Measurements from ENCODE around the gene SART3. TPM values are rescaled to one million over a fixed set of nuclear protein-coding genes. Genes with fewer than 3 reads are reported as not detected.

The SART3 gene
- polyA plus RNA-seq, 1 of the 3 experiments (the other 2 are of a cell fraction): 28.9 TPM

- TF ChIP-seq PBX3 (IDR thresholded peaks at IDR 0.05) (no peak), TEAD4 (IDR thresholded peaks at IDR 0.05; ENCODE audit: borderline replicate concordance, insufficient read depth) (no peak), MEF2A (IDR thresholded peaks at IDR 0.05; ENCODE audit: borderline replicate concordance, low read depth) (no peak), CHD2 (IDR thresholded peaks at IDR 0.05; ENCODE audit: low read length, partially characterized antibody) (no peak), TAF1 (IDR thresholded peaks at IDR 0.05; ENCODE audit: borderline replicate concordance, low read depth, low read length) (no peak), RCOR1 (IDR thresholded peaks at IDR 0.05; ENCODE audit: low read length) (no peak), RFX5 (IDR thresholded peaks at IDR 0.05; ENCODE audit: low read length) (no peak), FOXM1 (IDR thresholded peaks at IDR 0.05; ENCODE audit: low read depth) (no peak), MXI1 (IDR thresholded peaks at IDR 0.05; ENCODE audit: low read depth, low read length) (no peak), YY1 (IDR thresholded peaks at IDR 0.05; ENCODE audit: low read depth) (no peak), EZH2phosphoT487 (IDR thresholded peaks at IDR 0.05; ENCODE audit: borderline replicate concordance, low read depth) (no peak)
- no peaks in the 10 kb centered on the region; a peak in 1 of 4 replicates for H3K4me1 ChIP-seq (ENCODE audit: control insufficient read depth in 1 of 2, insufficient read depth in 2 of 2, low read depth in 1 of 2, low read length in 1 of 2)
- no peaks in the 10 kb centered on the region for H3K9me2 ChIP-seq
- H3K79me2 ChIP-seq (ENCODE audit: insufficient read depth): no peaks in the 10 kb centered on the region
- POLR2A ChIA-PET: no interaction called here
- H2AFZ ChIP-seq (ENCODE audit: low read depth): no peak overlapping the region
- H3K27ac ChIP-seq (ENCODE audit: low read depth in 2 of 2, low read length in 1 of 2): no peak overlapping the region
- no peak for DNase-seq
- CTCF ChIA-PET: interaction anchor here (4.7 kb wide), 1 partner anchor 37 kb away, joined by 38 read pairs; no protein-coding TSS in a partner anchor
- H3K4me3 ChIP-seq (ENCODE audit: low read depth in 2 of 2, low read length in 1 of 2): no peak overlapping the region
- WGBS (ENCODE audit: low lambda C conversion rate): 48% methylated on average over 3 of the region's 3 CpGs
- H3K4me2 ChIP-seq: no peak overlapping the region
- no peaks in the 10 kb centered on the region for H3K27me3 ChIP-seq (ENCODE audit: insufficient read depth)
- no peak overlapping the region for H3K9ac ChIP-seq
- no peaks in the 10 kb centered on the region for H4K20me1 ChIP-seq (ENCODE audit: insufficient read depth)
- H3F3A ChIP-seq (replicated peaks; ENCODE audit: insufficient read depth): no peaks in the 10 kb centered on the region
- H3K36me3 ChIP-seq (replicated peaks in 1 of 2; ENCODE audit: control insufficient read depth in 1 of 2, insufficient read depth in 2 of 2, low read length in 1 of 2): no peaks in the 10 kb centered on the region
- H3K9me3 ChIP-seq: no peaks in the 10 kb centered on the region
Measured at GRCh38 chr12:108580531-108580930, 19.6 kb upstream of the SART3 start.

GRCh38 chr12:108578813-108579212, 17.8 kb upstream of the SART3 start:
- Histone ChIP-seq H3K9me3 (no peaks in the 10 kb centered on the region), H3K79me2 (ENCODE audit: insufficient read depth) (no peaks in the 10 kb centered on the region), H3K9ac (no peak overlapping the region), H3F3A (replicated peaks; ENCODE audit: insufficient read depth) (no peaks in the 10 kb centered on the region), H3K27ac (ENCODE audit: low read depth in 2 of 2, low read length in 1 of 2) (no peak overlapping the region), H3K4me2 (no peak overlapping the region), H3K36me3 (replicated peaks in 1 of 2; ENCODE audit: control insufficient read depth in 1 of 2, insufficient read depth in 2 of 2, low read length in 1 of 2) (no peaks in the 10 kb centered on the region), H2AFZ (ENCODE audit: low read depth) (no peak overlapping the region), H3K27me3 (ENCODE audit: insufficient read depth) (no peaks in the 10 kb centered on the region), H3K4me1 (ENCODE audit: control insufficient read depth in 1 of 2, insufficient read depth in 2 of 2, low read depth in 1 of 2, low read length in 1 of 2) (no peaks in the 10 kb centered on the region; a peak in 1 of 4 replicates), H3K9me2 (no peaks in the 10 kb centered on the region), H3K4me3 (ENCODE audit: low read depth in 2 of 2, low read length in 1 of 2) (no peak overlapping the region), H4K20me1 (ENCODE audit: insufficient read depth) (no peaks in the 10 kb centered on the region)
- TF ChIP-seq JUND (IDR thresholded peaks at IDR 0.05) (no peak), SMC3 (IDR thresholded peaks at IDR 0.05; ENCODE audit: low read depth, low read length) (no peak), MXI1 (IDR thresholded peaks at IDR 0.05; ENCODE audit: low read depth, low read length) (no peak), NFIC (IDR thresholded peaks at IDR 0.05; ENCODE audit: borderline replicate concordance) (no peak), IRF3 (IDR thresholded peaks at IDR 0.05; ENCODE audit: low read depth, low read length) (no peak), FOXM1 (IDR thresholded peaks at IDR 0.05; ENCODE audit: low read depth) (no peak), MAX (IDR thresholded peaks at IDR 0.05; ENCODE audit: low read depth) (no peak), ELF1 (IDR thresholded peaks at IDR 0.05) (no peak), RAD21 (IDR thresholded peaks at IDR 0.05; ENCODE audit: low read length) (no peak), GABPA (IDR thresholded peaks at IDR 0.05; ENCODE audit: low read depth) (no peak), RCOR1 (IDR thresholded peaks at IDR 0.05; ENCODE audit: low read length) (no peak), FOXJ3 (CRISPR knock-in tag; IDR thresholded peaks at IDR 0.05) (no peak)
- ChIA-PET POLR2A (no interaction called here), CTCF (interaction anchor here (0.7 kb wide), 1 partner anchor 39 kb away, joined by 3 read pairs; no protein-coding TSS in a partner anchor)
- no peak for DNase-seq
- 91% methylated on average over 3 of the region's 3 CpGs for WGBS (ENCODE audit: low lambda C conversion rate)
